Chondrocyte (in vitro differentiated cells): ENCODE measurements around the gene LBH. TPM values are rescaled to one million over a fixed set of nuclear protein-coding genes. Genes with fewer than 3 reads are reported as not detected.

ENCODE experiments used
- DNase-seq: peaks from one replicate; pipeline ENCODE4 v3.0.0; 2021; ENCODE audit warnings: mixed read lengths, low spot score
- H3K27ac Mint-ChIP-seq: one replicate; pipeline ENCODE4 v1.8.0; 2021; ENCODE audit warnings: mild to moderate bottlenecking, moderate library complexity, mixed read lengths; ENCODE audit not compliant: unreplicated experiment
- H3K27me3 Mint-ChIP-seq: 2 replicates; pipeline ENCODE4 v1.8.0; 2021; ENCODE audit warnings: low read depth, mixed read lengths
- H3K36me3 Mint-ChIP-seq: 2 replicates; pipeline ENCODE4 v1.8.0; 2021; ENCODE audit warnings: low read depth, mixed read lengths
- H3K4me1 Mint-ChIP-seq: 2 replicates; pipeline ENCODE4 v1.8.0; 2021; ENCODE audit warnings: low read depth, mild to moderate bottlenecking, mixed read lengths
- H3K4me3 Mint-ChIP-seq: one replicate; pipeline ENCODE4 v1.8.0; 2021; ENCODE audit warnings: mild to moderate bottlenecking, moderate library complexity, mixed read lengths; ENCODE audit not compliant: unreplicated experiment
- H3K9me3 Mint-ChIP-seq: 2 replicates; pipeline ENCODE4 v1.8.0; 2021; ENCODE audit warnings: low read depth, mixed read lengths
- CTCF ChIP-seq: fragments of 200-600 bp; sonication (generic); IDR thresholded peaks from 2 replicates; pipeline ENCODE4 v1.5.0; 2021; ENCODE audit warnings: antibody characterized with exemption, mild to moderate bottlenecking, moderate library complexity
- total RNA-seq: library from RNA; stranded (reverse); gene quantifications from 3 replicates; pipeline ENCODE4 v1.2.1, GENCODE V29; 2021

LBH gene
- total RNA-seq, 1 donor from 2014 or later, result 88.8 TPM

- peaks cover 53% of the 10 kb centered on the region for H3K4me1 Mint-ChIP-seq
- H3K27ac Mint-ChIP-seq, result peak overlapping the region; percentile 70
- H3K4me3 Mint-ChIP-seq, result peak overlapping the region; percentile 79
- TF ChIP-seq CTCF, result peak; percentile 32
- no peaks in the 10 kb centered on the region for H3K9me3 Mint-ChIP-seq
- no peaks in the 10 kb centered on the region for H3K27me3 Mint-ChIP-seq
- no peak for DNase-seq
- peaks cover 8% of the 10 kb centered on the region for H3K36me3 Mint-ChIP-seq
Observed at GRCh38 chr2:30230497-30231211, 680 bp upstream of the LBH start.

- Mint-ChIP-seq H3K27me3 (no peaks in the 10 kb centered on the region), H3K9me3 (no peaks in the 10 kb centered on the region), H3K4me3 (peak overlapping the region; percentile 84), H3K27ac (peak overlapping the region; percentile 80), H3K4me1 (peaks cover 50% of the 10 kb centered on the region), H3K36me3 (peaks cover 13% of the 10 kb centered on the region)
- TF ChIP-seq CTCF, result peak; percentile 20
- DNase-seq, result no peak
Observed at GRCh38 chr2:30231996-30232800, 864 bp downstream of the LBH start.

- H3K36me3 Mint-ChIP-seq, result peaks cover 13% of the 10 kb centered on the region
- H3K9me3 Mint-ChIP-seq, result no peaks in the 10 kb centered on the region
- DNase-seq, result no peak
- H3K27me3 Mint-ChIP-seq, result no peaks in the 10 kb centered on the region
- H3K4me3 Mint-ChIP-seq, result peak overlapping the region; percentile 84
- peaks cover 54% of the 10 kb centered on the region for H3K4me1 Mint-ChIP-seq
- H3K27ac Mint-ChIP-seq, result peak overlapping the region; percentile 80
- TF ChIP-seq CTCF, result no peak
Observed at GRCh38 chr2:30232801-30233130, 1.4 kb downstream of the LBH start.

GRCh38 chr2:30233271-30234009 is 2.1 kb downstream of the LBH start:
- peak overlapping the region; percentile 86 for H3K27ac Mint-ChIP-seq
- H3K27me3 Mint-ChIP-seq, result no peaks in the 10 kb centered on the region
- peaks cover 61% of the 10 kb centered on the region for H3K4me1 Mint-ChIP-seq
- TF ChIP-seq CTCF, result peak; percentile 45
- peak overlapping the region; percentile 84 for H3K4me3 Mint-ChIP-seq
- peaks cover 16% of the 10 kb centered on the region for H3K36me3 Mint-ChIP-seq
- DNase-seq, result no peak
- no peaks in the 10 kb centered on the region for H3K9me3 Mint-ChIP-seq
